Smooth muscle cell (in vitro differentiated cells): Measurements from ENCODE around the gene LMTK3. TPM values are rescaled to one million over a fixed set of nuclear protein-coding genes. Genes with fewer than 3 reads are reported as not detected.

ENCODE experiments used
- DNase-seq: peaks from one replicate; lab custom pipeline; 2025; ENCODE audit not compliant: unreplicated experiment; lab: John Stamatoyannopoulos, UW
- H2AFZ ChIP-seq: fragments of 200-600 bp; sonication (generic); 2 replicates; pipeline ENCODE4 v1.6.0; 2016; ENCODE audit warnings: antibody characterized with exemption, low read depth, mild to moderate bottlenecking
- H3F3A ChIP-seq: fragments of 200-600 bp; sonication (generic); 2 replicates; pipeline ENCODE4 v1.6.0; 2017; ENCODE audit warnings: antibody characterized with exemption, low read depth
- H3K27ac ChIP-seq: fragments of 200-600 bp; sonication (generic); 2 replicates; pipeline ENCODE4 v1.5.1; 2016; ENCODE audit warnings: low read depth, mild to moderate bottlenecking
- H3K27me3 ChIP-seq: fragments of 200-600 bp; sonication (generic); 2 replicates; pipeline ENCODE4 v1.6.1; 2016; ENCODE audit warnings: low read depth, mild to moderate bottlenecking
- H3K36me3 ChIP-seq: fragments of 200-600 bp; sonication (generic); 2 replicates; pipeline ENCODE4 v1.5.1; 2016; ENCODE audit warnings: low read depth
- H3K4me1 ChIP-seq: fragments of 200-600 bp; sonication (generic); 2 replicates; pipeline ENCODE4 v1.5.1; 2016; ENCODE audit warnings: low read depth
- H3K4me2 ChIP-seq: fragments of 200-600 bp; sonication (generic); 2 replicates; pipeline ENCODE4 v1.6.0; 2016; ENCODE audit warnings: mild to moderate bottlenecking
- H3K4me3 ChIP-seq: fragments of 200-600 bp; sonication (generic); 2 replicates; pipeline ENCODE4 v1.5.1; 2016; ENCODE audit warnings: mild to moderate bottlenecking
- H3K79me2 ChIP-seq: fragments of 200-600 bp; sonication (generic); 2 replicates; pipeline ENCODE4 v1.6.0; 2016; ENCODE audit warnings: low read depth, mild to moderate bottlenecking
- H3K9ac ChIP-seq: fragments of 200-600 bp; sonication (generic); 2 replicates; pipeline ENCODE4 v1.6.0; 2016; ENCODE audit warnings: low read depth
- H3K9me3 ChIP-seq: fragments of 200-600 bp; sonication (generic); replicated peaks from 2 replicates; pipeline ENCODE4 v1.5.1; 2016; ENCODE audit warnings: low read depth
- H4K20me1 ChIP-seq: fragments of 200-600 bp; sonication (generic); 2 replicates; pipeline ENCODE4 v1.6.0; 2016; ENCODE audit warnings: low read depth
- WGBS: methylation state at CpG from one replicate; pipeline ENCODE4 v1.1.7; 2016; ENCODE audit warnings: low lambda C conversion rate; 5-methylcytosine and 5-hydroxymethylcytosine counted together
- polyA plus RNA-seq: library from polyadenylated mRNA; unstranded; fragments of >200 nt; fragmentation: Nextera tagmentation; extraction: Ambion mirVana; gene quantifications from 2 replicates; pipeline ENCODE4 v1.2.1, GENCODE V29; 2016
- total RNA-seq: library from RNA; depleted of rRNA; stranded (reverse); fragments of >200 nt; gene quantifications from 2 replicates; pipeline ENCODE4 v1.2.3, GENCODE V29; 2014
- TF ChIP-seq, protein P1 (sequence below): fragments of 200-600 bp; sonication (generic); IDR thresholded peaks from 2 replicates; pipeline ENCODE4 v1.5.1; 2017; ENCODE audit warnings: borderline replicate concordance, mild to moderate bottlenecking, antibody characterized with exemption; ENCODE audit not compliant: insufficient read depth, poor library complexity, severe bottlenecking

LMTK3 gene
- total and polyA plus RNA-seq, 2 experiments from 2014 or later: 0.66 to 3.1 TPM

DNA sequence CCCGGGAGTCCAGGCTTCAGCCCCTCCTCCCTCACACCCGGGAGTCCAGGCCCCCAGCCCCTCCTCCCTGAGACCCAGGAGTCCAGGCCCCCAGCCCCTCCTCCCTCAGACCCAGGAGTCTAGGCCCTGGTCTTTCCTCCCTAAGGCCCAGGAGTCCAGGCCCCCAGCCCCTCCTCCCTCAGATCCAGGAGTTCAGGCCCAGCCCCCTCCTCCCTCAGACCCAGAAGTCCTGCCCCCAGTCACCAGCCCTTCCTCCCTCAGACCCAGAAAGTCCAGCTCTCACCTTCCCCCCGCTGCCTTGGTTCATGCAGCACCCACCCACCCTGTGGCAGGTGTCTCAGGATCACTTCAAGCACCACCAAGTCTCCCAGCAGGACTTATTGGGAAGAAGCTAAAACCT, 28.3 kb downstream of the LMTK3 start:
- Histone ChIP-seq H3K4me3 (no peak overlapping the region), H4K20me1 (peaks cover 17% of the 10 kb centered on the region), H3K4me1 (no peaks in the 10 kb centered on the region), H3K79me2 (no peaks in the 10 kb centered on the region), H2AFZ (no peak overlapping the region), H3K4me2 (no peak overlapping the region), H3K27ac (no peak overlapping the region), H3K36me3 (no peaks in the 10 kb centered on the region), H3F3A (peaks cover 4% of the 10 kb centered on the region), H3K27me3 (no peaks in the 10 kb centered on the region), H3K9me3 (no peaks in the 10 kb centered on the region), H3K9ac (no peak overlapping the region)
- no peak for DNase-seq
- TF ChIP-seq, protein P1, sequence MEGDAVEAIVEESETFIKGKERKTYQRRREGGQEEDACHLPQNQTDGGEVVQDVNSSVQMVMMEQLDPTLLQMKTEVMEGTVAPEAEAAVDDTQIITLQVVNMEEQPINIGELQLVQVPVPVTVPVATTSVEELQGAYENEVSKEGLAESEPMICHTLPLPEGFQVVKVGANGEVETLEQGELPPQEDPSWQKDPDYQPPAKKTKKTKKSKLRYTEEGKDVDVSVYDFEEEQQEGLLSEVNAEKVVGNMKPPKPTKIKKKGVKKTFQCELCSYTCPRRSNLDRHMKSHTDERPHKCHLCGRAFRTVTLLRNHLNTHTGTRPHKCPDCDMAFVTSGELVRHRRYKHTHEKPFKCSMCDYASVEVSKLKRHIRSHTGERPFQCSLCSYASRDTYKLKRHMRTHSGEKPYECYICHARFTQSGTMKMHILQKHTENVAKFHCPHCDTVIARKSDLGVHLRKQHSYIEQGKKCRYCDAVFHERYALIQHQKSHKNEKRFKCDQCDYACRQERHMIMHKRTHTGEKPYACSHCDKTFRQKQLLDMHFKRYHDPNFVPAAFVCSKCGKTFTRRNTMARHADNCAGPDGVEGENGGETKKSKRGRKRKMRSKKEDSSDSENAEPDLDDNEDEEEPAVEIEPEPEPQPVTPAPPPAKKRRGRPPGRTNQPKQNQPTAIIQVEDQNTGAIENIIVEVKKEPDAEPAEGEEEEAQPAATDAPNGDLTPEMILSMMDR: no peak
- 100% methylated on average over 1 of the region's 3 CpGs for WGBS

DNA sequence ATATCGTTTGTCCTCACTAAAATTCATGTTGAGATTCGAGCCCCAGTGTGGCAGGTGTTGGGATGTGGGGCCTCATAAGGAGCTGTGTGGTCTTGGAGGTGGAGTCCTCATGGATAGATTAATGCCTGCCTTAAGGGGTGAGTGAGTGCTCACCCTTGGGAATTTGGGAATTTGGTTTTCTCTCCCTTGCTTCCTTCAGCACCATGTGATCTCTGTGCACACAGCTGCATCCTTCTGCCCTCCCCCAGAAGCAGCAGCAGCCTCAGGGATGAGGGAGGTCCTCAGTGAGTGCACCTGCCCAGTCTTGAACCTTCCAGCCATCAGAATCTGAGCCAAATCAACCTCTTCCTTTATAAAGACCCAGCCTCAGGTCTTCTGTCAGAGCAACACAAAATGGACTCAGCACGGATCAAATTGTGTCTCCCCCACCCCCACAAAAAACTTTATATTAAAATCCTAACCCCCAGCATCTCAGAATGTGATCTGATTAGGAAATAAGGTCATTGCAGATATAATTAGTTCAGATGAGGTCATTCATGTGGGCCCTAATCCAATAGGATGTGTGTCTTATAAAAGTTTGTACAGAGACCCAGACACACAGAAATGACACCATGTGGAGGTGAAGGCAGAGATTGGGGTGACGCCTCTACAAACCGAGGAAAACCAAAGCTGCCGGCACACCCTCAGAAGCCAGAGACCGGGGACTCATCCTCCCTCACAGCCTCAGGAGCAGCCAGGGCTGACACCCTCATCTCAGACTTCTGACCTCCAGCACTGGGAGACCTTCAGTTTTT, 29.6 kb downstream of the LMTK3 start:
- H3K4me1 ChIP-seq: no peaks in the 10 kb centered on the region
- WGBS: 89% methylated on average over 7 of the region's 7 CpGs
- H4K20me1 ChIP-seq: peaks cover 28% of the 10 kb centered on the region
- no peak overlapping the region for H3K27ac ChIP-seq
- H3F3A ChIP-seq: peaks cover 4% of the 10 kb centered on the region
- TF ChIP-seq, protein P1: no peak
- no peaks in the 10 kb centered on the region for H3K9me3 ChIP-seq
- H3K36me3 ChIP-seq: no peaks in the 10 kb centered on the region
- no peak overlapping the region for H3K4me3 ChIP-seq
- DNase-seq: no peak
- no peaks in the 10 kb centered on the region for H3K27me3 ChIP-seq
- H3K9ac ChIP-seq: no peak overlapping the region
- H2AFZ ChIP-seq: no peak overlapping the region
- H3K4me2 ChIP-seq: no peak overlapping the region
- no peaks in the 10 kb centered on the region for H3K79me2 ChIP-seq

DNA sequence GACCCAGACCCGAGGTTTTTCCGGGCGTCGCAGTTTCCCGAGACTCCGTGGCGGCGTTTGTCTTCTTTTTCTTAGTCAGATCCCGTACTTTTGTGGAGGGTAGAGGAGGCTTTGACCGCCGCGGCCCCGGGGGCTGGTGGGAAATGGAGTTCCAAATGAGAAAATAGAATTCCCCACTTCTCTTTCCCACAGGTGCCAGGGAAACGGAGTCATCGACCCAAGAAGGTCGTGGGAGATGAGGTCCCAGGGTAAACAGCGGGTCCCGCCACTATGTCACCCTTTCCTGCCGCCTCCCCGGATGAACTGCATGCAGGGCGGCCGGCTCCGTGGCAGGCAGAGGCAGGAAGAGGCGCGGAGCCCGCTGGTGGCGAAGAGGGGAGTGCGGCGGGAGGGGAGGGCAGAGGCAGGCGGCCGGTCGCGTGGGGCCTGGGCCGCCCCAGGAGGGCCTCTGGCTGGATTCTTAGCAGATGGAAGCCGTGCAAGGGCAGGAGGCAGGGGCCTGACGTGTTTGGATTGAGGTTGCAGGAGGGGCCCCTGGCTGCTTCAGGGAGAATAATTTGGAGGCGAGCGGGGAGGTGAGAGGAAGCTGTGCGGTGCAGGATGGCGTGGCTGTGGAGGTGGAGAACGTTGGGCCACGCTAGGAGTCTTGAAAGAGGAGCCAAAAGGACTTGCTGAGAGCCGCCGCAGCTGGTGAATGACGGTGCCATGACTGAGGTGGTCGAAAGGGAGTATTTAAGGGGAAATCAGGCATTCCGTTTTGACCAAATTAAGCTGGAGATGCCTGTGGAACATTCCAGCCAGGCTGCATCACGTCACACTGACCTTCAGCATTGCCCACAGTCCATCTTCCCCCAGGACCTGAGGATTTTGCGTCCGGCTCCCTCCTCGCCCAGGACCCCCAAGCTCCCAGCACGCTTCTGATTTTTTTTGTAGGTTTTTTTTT, 30.8 kb downstream of the LMTK3 start:
- no peak overlapping the region for H3K4me3 ChIP-seq
- peaks cover 38% of the 10 kb centered on the region for H4K20me1 ChIP-seq
- no peaks in the 10 kb centered on the region for H3K79me2 ChIP-seq
- WGBS: 95% methylated on average over 52 of the region's 52 CpGs
- no peaks in the 10 kb centered on the region for H3K9me3 ChIP-seq
- H3K27ac ChIP-seq: no peak overlapping the region
- no peaks in the 10 kb centered on the region for H3K36me3 ChIP-seq
- peaks cover 4% of the 10 kb centered on the region for H3F3A ChIP-seq
- H2AFZ ChIP-seq: no peak overlapping the region
- H3K4me1 ChIP-seq: no peaks in the 10 kb centered on the region
- DNase-seq: no peak
- no peak overlapping the region for H3K9ac ChIP-seq
- no peaks in the 10 kb centered on the region for H3K27me3 ChIP-seq
- TF ChIP-seq, protein P1: no peak
- H3K4me2 ChIP-seq: no peak overlapping the region
